Astrocyte (in vitro differentiated cells and primary cell): Measurements from ENCODE around the gene DCLK1.

ENCODE experiments used
- EZH2 ChIP-seq: IDR thresholded peaks from 2 replicates; pipeline ENCODE4 v1.6.1; 2012; ENCODE audit warnings: mild to moderate bottlenecking, low read length, inconsistent platforms; ENCODE audit not compliant: insufficient read depth
- TF ChIP-seq, protein P1 (sequence below): IDR thresholded peaks from 2 replicates; pipeline ENCODE4 v1.5.1; 2011; ENCODE audit warnings: low read depth, mild to moderate bottlenecking, inconsistent platforms, low read length, moderate library complexity; ENCODE audit not compliant: insufficient read depth

DNA sequence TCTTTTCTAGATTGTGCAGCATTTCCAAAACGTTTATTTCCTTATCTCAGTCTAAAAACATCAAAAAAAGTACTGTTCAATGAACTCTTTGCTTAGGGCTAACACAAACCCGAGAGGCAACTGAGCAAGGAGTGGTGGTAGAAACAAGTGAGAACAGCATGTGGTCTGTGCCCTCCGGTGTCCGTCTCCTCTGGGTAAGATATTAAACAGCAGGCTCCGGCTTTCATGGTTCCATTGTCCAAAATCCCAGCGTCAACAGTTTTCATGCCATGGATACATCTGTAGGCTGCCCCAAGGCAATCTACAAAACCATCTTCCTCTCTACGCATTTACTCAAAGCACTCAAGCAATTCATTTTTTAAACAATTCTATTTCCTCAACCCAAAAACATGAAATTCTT is 22.8 kb downstream of the DCLK1 start:
- TF ChIP-seq, protein P1, sequence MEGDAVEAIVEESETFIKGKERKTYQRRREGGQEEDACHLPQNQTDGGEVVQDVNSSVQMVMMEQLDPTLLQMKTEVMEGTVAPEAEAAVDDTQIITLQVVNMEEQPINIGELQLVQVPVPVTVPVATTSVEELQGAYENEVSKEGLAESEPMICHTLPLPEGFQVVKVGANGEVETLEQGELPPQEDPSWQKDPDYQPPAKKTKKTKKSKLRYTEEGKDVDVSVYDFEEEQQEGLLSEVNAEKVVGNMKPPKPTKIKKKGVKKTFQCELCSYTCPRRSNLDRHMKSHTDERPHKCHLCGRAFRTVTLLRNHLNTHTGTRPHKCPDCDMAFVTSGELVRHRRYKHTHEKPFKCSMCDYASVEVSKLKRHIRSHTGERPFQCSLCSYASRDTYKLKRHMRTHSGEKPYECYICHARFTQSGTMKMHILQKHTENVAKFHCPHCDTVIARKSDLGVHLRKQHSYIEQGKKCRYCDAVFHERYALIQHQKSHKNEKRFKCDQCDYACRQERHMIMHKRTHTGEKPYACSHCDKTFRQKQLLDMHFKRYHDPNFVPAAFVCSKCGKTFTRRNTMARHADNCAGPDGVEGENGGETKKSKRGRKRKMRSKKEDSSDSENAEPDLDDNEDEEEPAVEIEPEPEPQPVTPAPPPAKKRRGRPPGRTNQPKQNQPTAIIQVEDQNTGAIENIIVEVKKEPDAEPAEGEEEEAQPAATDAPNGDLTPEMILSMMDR: no peak
- no peak for TF ChIP-seq EZH2
